ENCODE results near the gene GLCCI1.

DNA sequence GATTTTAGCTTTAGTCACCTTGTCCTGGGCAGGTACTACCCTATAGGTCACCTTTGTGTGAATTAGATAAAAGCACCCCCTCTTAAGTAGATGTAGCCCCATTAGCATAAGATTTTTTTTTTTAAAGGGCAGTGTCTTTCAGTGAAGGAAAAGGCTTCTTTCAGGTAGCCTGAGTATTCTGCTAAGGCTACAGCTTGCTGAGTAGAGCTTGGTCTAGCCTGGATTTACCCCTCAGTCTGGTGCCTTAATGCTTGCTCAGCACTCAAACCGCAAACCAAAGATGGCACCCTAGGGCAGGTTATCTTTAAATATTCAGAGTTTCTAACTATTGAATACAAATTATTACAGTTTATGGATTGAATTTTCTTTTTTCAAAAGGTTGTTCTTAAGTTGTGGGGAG lies 83.4 kb downstream of the GLCCI1 start:
- TF ChIP-seq POLR2AphosphoS5 (IDR thresholded peaks at IDR 0.05; ENCODE audit: borderline replicate concordance, low read depth, low read length) (no peak), EZH2 (IDR thresholded peaks at IDR 0.05) (no peak)

All from SK-N-MC (cell line).